GM12865 (cell line): Measurements from ENCODE around the gene BTBD6.

ENCODE experiments used
- DNase-seq: peaks from one replicate; pipeline ENCODE4 v3.0.0; 2010; ENCODE audit warnings: low read depth
- H3K4me3 ChIP-seq: 2 replicates; pipeline ENCODE4 v1.5.1; 2011; ENCODE audit warnings: mild to moderate bottlenecking, low read depth, low read length, control low read depth
- CTCF ChIP-seq: IDR thresholded peaks from 2 replicates; pipeline ENCODE4 v1.5.1; 2011; ENCODE audit warnings: low read length, control low read depth, low read depth, inconsistent platforms; ENCODE audit not compliant: insufficient read depth; ENCODE audit errors: missing control alignments

The BTBD6 gene

GRCh38 chr14:105220699-105221597 is 27.4 kb upstream of the BTBD6 start:
- no peak for DNase-seq
- no peak for TF ChIP-seq CTCF
- no peak overlapping the region for H3K4me3 ChIP-seq

- no peak for TF ChIP-seq CTCF
- H3K4me3 ChIP-seq, result no peak overlapping the region
- DNase-seq, result no peak
These were observed 26.6 kb upstream of the BTBD6 start for GRCh38 chr14:105221598-105222178.

GRCh38 chr14:105223260-105223659 is 25.1 kb upstream of the BTBD6 start:
- TF ChIP-seq CTCF, result no peak
- no peak for DNase-seq

GRCh38 chr14:105223770-105224544 is 24.4 kb upstream of the BTBD6 start:
- no peak overlapping the region for H3K4me3 ChIP-seq
- TF ChIP-seq CTCF, result no peak
- DNase-seq, result no peak

More at GRCh38 chr14:105223260-105223659, 25.1 kb upstream of the BTBD6 start:
- no peak overlapping the region for H3K4me3 ChIP-seq

- no peak for TF ChIP-seq CTCF
- no peak for DNase-seq
- H3K4me3 ChIP-seq, result no peak overlapping the region
These were observed 23.3 kb upstream of the BTBD6 start for GRCh38 chr14:105224845-105225570.

- no peak for TF ChIP-seq CTCF
- H3K4me3 ChIP-seq, result no peak overlapping the region
- DNase-seq, result no peak
These were observed 22.1 kb upstream of the BTBD6 start for GRCh38 chr14:105226198-105226597.
